22Rv1 (cell line): ENCODE measurements around the gene KRT75.
"Not testable (repeated sequence)": the region's sequence is repeated elsewhere in the genome, so short reads cannot be mapped to it uniquely, and the experiment has no call there.

Source experiments
- H3K27ac ChIP-seq: fragments of 450-650 bp; 2 replicates; pipeline ENCODE4 v1.5.1; 2017
- CTCF ChIP-seq: fragments of 450-650 bp; IDR thresholded peaks from 2 replicates; pipeline ENCODE4 v1.5.1; 2017; ENCODE audit warnings: mild to moderate bottlenecking
- ZFX ChIP-seq: fragments of 450-650 bp; IDR thresholded peaks from 2 replicates; pipeline ENCODE4 v1.6.1; 2017; ENCODE audit warnings: antibody characterized with exemption, borderline replicate concordance

The KRT75 gene

GRCh38 chr12:52415870-52416750 lies 18.1 kb downstream of the KRT75 start:
- H3K27ac ChIP-seq: no peak overlapping the region
- TF ChIP-seq ZFX: no peak
- no peak for TF ChIP-seq CTCF

GRCh38 chr12:52414936-52415335 lies 19.2 kb downstream of the KRT75 start:
- H3K27ac ChIP-seq: no peak overlapping the region
- no peak for TF ChIP-seq CTCF
- no peak for TF ChIP-seq ZFX

GRCh38 chr12:52413782-52414345 lies 20.3 kb downstream of the KRT75 start:
- H3K27ac ChIP-seq: no peak overlapping the region
- TF ChIP-seq CTCF (0 out of 2 replicates have a peak, but pooled peaks have one; percentile 10), ZFX (no peak)

- no peak overlapping the region for H3K27ac ChIP-seq
- no peak for TF ChIP-seq ZFX
- TF ChIP-seq CTCF: no peak
Observed at GRCh38 chr12:52413202-52413601, 21.0 kb downstream of the KRT75 start.

GRCh38 chr12:52411815-52412214 lies 22.4 kb downstream of the KRT75 start:
- TF ChIP-seq CTCF (no peak), ZFX (no peak)
- no peak overlapping the region for H3K27ac ChIP-seq

GRCh38 chr12:52410589-52411248 lies 23.5 kb downstream of the KRT75 start:
- not testable (repeated sequence) for H3K27ac ChIP-seq

- H3K27ac ChIP-seq: no peak overlapping the region
- TF ChIP-seq CTCF (no peak), ZFX (no peak)
Observed at GRCh38 chr12:52407918-52408317, 26.3 kb downstream of the KRT75 start.
